Ovary (tissue), 9 donors: ENCODE data around the gene ZNF568. TPM values are rescaled to one million over a fixed set of nuclear protein-coding genes. Genes with fewer than 3 reads are reported as not detected.

Experiments used
- DNase-seq, 5 donors: peaks; one replicate each; pipeline ENCODE4 v3.0.0-alpha.2; 2019 to 2020
- H3K27ac ChIP-seq, 2 donors: fragments of 200-600 bp; one replicate each; pipeline versions ENCODE4 v1.5.1 to v1.8.0; 2019 to 2022
- H3K27me3 ChIP-seq: fragments of 200-600 bp; one replicate; pipeline ENCODE4 v1.8.0; 2022
- H3K36me3 ChIP-seq: fragments of 200-600 bp; sonication (generic); one replicate; pipeline ENCODE4 v1.5.1; 2019
- H3K4me1 ChIP-seq: one replicate; pipeline ENCODE4 v1.8.1; 2013; ENCODE audit warnings: mild to moderate bottlenecking, moderate library complexity; ENCODE audit not compliant: insufficient read depth
- H3K4me3 ChIP-seq: fragments of 200-600 bp; sonication (generic); one replicate; pipeline ENCODE4 v1.5.1; 2017
- H3K9me3 ChIP-seq, 2 donors: fragments of 200-600 bp in 1 of 2; sonication (generic) in 1 of 2; one replicate each; pipeline versions ENCODE4 v1.5.1 to v1.8.1; 2013 to 2019; ENCODE audit warnings: mild to moderate bottlenecking in 1 of 2, moderate library complexity in 1 of 2
- CTCF ChIP-seq, 3 donors: fragments of 450-650 bp in 2 of 3; fragments of 200-600 bp in 1 of 3; IDR thresholded peaks; one replicate each; pipeline versions ENCODE4 v1.5.1 to v1.8.0; 2016 to 2022; ENCODE audit warnings: antibody characterized with exemption in 3 of 3, mild to moderate bottlenecking in 1 of 3
- EP300 ChIP-seq: sonication (generic); formaldehyde crosslinking; IDR thresholded peaks from one replicate; pipeline ENCODE4 v1.6.1; 2017; ENCODE audit warnings: antibody characterized with exemption
- POLR2A ChIP-seq: fragments of 450-650 bp; IDR thresholded peaks from one replicate; pipeline ENCODE4 v1.6.1; 2017; ENCODE audit warnings: antibody characterized with exemption, mild to moderate bottlenecking, moderate library complexity
- WGBS, 3 donors: extraction: QIAGEN DNeasy Blood & Tissue Kit in 1 of 3; methylation state at CpG; one replicate each; pipeline versions ENCODE4 v1.1.5 to v1.1.7; 2013 to 2017; 5-methylcytosine and 5-hydroxymethylcytosine counted together
- intact Hi-C, 4 donors: fragments of 100-400 bp; cut with DNase I; formaldehyde crosslinking; loops; one replicate each; pipeline versions ENCODE4 v1.11.0 to v1.15.1; 2022 to 2023
- polyA plus RNA-seq, 2 donors: library from polyadenylated mRNA; stranded (reverse); fragments of 200-250 nt in 1 of 2; fragments of 350-450 nt in 1 of 2; fragmentation: Illumina TruSeq in 1 of 2; extraction: RNeasy Lipid Tissue Mini Kit (QIAGEN cat#74804) in 1 of 2; gene quantifications; one replicate each; pipeline ENCODE4 v1.2.3, GENCODE V29; 2013 to 2014
- total RNA-seq, 7 donors: library from RNA; depleted of rRNA in 2 of 7; stranded (reverse); fragments of >200 nt in 2 of 7; fragmentation: NEBNext Ultra II Directional in 3 of 7; extraction: Animal tissue kit (Norgen Biotek cat#: 25700) in 3 of 7; gene quantifications; one replicate each; pipeline versions ENCODE4 v1.1.0 to v1.2.4, GENCODE V29; 2016 to 2023
- donor health status: DM: no; HTN: no; CAD: no; lungs with moderate emphysema.
- donor health status: DM: no; HTN: no; CAD: no.
- donor health status: Bipolar disorder and iron deficiency.
- donor health status: DM: yes; HTN: yes; CAD: no.
- donor health status: DM: no; HTN: no; CAD: no.
- donor health status: DM: yes; HTN: yes; CAD: no.

Gene ZNF568
- total and polyA plus RNA-seq, 9 donors = 9.5 to 25.3 (median 15.3) TPM

- Histone ChIP-seq H3K9me3 (peaks cover 31 to 77% of the 10 kb centered on the region in 2 donors), H3K4me1 (no peaks in the 10 kb centered on the region), H3K36me3 (peaks cover 6% of the 10 kb centered on the region), H3K4me3 (no peak overlapping the region), H3K27me3 (no peaks in the 10 kb centered on the region), H3K27ac (no peak overlapping the region)
- intact Hi-C loops = no loop called here
- whole genome bisulfite sequencing, 3 donors = 97 to 100% (median 98%) methylated on average over 2 of the region's 2 CpGs
- no peak for DNase-seq
- no peak for TF ChIP-seq EP300
- TF ChIP-seq CTCF (IDR thresholded peaks at IDR 0.05) = no peak
- TF ChIP-seq POLR2A = no peak
Observed at GRCh38 chr19:36894849-36895383, 21.2 kb upstream of the ZNF568 start.

GRCh38 chr19:36898422-36898821 is 17.7 kb upstream of the ZNF568 start:
- H3K36me3 ChIP-seq = peaks cover 4% of the 10 kb centered on the region
- intact Hi-C loops = no loop called here
- no peaks in the 10 kb centered on the region for H3K27me3 ChIP-seq
- H3K9me3 ChIP-seq = peaks cover 15 to 68% of the 10 kb centered on the region in 2 donors
- H3K4me1 ChIP-seq = no peaks in the 10 kb centered on the region
- H3K4me3 ChIP-seq = no peak overlapping the region
- H3K27ac ChIP-seq = no peak overlapping the region
- WGBS, 3 donors = 74 to 98% (median 86%) methylated on average over 4 of the region's 4 CpGs
- DNase-seq = no peak
- TF ChIP-seq EP300 (no peak), POLR2A (no peak), CTCF (IDR thresholded peaks at IDR 0.05) (no peak)

GRCh38 chr19:36916991-36917390 is 859 bp downstream of the ZNF568 start:
- no peaks in the 10 kb centered on the region for H3K36me3 ChIP-seq
- 43 to 51% (median 44%) methylated on average over 7 of the region's 7 CpGs for WGBS, 3 donors
- H3K9me3 ChIP-seq = peaks cover 0 to 6% of the 10 kb centered on the region in 2 donors
- no peak overlapping the region for H3K27ac ChIP-seq
- DNase-seq = no peak
- peaks cover 5% of the 10 kb centered on the region for H3K4me1 ChIP-seq
- intact Hi-C loops = no loop called here
- TF ChIP-seq POLR2A (no peak), EP300 (no peak), CTCF (IDR thresholded peaks at IDR 0.05) (no peak)
- peak overlapping the region; percentile 77 for H3K4me3 ChIP-seq
- H3K27me3 ChIP-seq = no peaks in the 10 kb centered on the region

- WGBS, 3 donors = 95 to 97% (median 96%) methylated on average over 9 of the region's 9 CpGs
- Histone ChIP-seq H3K4me1 (peaks cover 5% of the 10 kb centered on the region), H3K4me3 (no peak overlapping the region), H3K9me3 (peaks cover 0 to 6% of the 10 kb centered on the region in 2 donors), H3K27ac (no peak overlapping the region), H3K27me3 (no peaks in the 10 kb centered on the region), H3K36me3 (no peaks in the 10 kb centered on the region)
- DNase-seq = no peak
- intact Hi-C loops = no loop called here
- TF ChIP-seq CTCF (IDR thresholded peaks at IDR 0.05) = no peak
Observed at GRCh38 chr19:36918090-36918489, 2.0 kb downstream of the ZNF568 start.
